ENCODE measurements around the gene CCDC88C.

Gene CCDC88C

DNA sequence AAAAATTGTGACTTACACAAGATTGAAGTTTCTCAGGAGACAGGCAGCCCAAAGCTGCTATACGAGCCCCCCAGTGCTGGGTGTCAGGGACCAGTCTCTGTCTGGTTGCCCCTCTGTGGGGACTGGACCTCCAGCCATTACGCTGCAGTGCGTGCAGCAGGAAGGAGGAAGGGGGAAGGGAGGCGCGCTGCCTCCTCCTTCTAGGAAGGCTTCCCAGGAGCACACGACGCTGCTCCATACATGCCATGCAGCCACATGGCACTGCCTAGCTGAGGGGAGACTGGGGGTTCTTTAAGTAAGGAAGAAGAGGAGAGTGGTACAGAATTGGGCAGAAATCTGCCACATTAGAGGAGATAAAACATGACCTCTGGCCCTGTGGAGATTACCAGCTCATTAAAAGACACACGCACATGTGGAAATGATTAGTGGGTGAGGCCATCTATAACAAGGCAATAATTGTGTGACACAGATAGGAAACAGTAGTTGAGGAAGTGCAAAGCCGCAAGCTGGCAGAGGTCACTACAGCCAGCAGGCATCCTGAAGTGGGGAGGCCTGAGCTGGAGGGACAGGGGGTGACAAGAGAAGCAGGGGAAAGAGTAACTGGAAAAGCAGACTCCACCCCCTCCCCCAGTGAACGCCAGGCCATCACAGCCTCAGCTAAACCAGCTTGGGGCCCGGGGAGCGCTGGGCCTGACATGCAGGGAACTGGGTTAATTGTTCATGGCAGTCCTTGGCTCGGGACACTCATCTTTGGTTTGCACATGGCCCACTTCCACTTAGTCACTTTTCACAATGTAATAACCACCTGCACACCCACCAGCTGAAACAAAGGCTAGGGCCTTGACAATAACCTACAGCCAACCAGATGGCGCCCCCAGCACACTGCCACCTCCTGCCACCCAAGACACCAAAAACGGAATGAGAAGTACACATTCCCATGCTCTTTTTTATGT, 39.6 kb downstream of the CCDC88C start:
- no peak for DNase-seq

DNA sequence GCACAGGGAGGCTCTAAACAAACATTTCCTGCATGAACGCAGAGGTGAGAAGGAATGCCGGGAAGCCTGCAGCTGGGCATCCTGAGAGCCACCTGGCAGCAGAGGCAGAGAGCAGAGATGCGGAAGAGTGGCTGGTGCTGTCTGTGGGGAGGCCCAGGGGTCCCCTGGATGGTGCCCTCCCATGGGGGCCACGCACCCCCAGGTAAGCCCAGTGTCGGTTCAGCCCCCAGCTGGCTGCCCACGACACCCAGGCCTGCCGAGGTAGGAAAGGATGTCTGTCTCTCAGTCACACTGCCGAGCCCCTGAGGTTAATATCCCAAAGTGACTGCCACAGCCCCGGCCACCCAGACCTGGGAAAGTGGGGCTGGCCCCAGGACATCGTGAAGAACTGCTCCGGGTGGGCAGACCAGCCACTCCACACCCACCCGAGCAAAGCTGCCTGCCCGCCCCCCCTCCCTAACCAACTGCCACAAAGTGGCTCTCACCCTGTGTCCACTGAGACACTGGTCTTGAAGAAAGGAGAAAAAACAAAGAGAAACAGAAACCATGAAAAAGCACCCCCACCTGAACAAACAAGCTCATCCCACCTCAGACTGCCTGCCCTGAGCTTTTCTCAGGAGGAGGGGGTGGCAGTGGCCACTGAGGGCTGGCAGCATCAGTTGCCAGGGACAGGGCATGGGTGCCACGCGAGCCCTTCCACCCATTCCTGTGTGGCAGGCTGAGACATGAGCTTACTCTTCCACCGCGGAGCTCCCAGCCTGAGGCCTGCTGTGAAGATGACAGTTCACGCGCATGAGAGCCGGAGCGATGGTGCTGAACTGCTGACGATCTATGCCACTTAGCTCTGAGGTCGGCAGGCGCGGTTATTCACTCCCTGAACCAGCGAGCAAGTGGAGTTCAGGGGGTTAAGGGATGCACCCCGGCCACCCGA, 40.8 kb downstream of the CCDC88C start:
- no peak for DNase-seq

DNA sequence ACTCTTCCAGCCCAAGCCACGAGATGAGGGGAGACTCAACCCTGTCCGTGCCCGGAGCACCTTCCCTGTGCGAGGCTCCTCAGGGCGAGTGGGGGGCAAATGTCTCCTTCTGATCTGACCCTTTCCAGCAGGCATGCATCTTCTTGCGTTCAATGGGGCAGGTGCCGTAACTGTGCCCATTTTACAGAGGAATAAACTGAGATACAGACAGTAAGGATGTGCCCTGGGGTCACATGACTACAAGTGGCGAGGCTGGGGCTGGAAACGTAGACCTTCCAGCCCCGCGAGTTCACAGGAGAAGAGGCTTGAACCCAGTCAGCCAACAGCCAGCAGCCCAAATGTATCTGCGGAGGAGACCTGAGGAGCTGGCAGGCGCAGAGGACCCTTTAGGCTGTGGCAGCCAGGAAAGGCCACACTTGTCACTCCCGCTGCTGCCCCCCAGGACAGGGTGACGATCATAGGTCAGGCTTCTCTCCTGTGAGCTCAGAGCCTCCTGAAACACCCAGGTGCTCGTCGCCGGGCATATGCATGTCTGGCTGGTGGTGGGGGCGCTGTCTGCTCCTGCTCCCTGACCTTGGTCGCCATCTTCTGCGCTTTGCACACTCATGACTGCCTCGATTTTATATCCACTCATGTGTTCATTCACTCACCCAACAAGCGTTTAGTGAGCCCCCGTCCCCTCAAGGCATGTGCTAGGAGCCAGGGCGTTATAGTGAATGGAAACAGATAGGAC, 41.7 kb downstream of the CCDC88C start:
- DNase-seq, result no peak

DNA sequence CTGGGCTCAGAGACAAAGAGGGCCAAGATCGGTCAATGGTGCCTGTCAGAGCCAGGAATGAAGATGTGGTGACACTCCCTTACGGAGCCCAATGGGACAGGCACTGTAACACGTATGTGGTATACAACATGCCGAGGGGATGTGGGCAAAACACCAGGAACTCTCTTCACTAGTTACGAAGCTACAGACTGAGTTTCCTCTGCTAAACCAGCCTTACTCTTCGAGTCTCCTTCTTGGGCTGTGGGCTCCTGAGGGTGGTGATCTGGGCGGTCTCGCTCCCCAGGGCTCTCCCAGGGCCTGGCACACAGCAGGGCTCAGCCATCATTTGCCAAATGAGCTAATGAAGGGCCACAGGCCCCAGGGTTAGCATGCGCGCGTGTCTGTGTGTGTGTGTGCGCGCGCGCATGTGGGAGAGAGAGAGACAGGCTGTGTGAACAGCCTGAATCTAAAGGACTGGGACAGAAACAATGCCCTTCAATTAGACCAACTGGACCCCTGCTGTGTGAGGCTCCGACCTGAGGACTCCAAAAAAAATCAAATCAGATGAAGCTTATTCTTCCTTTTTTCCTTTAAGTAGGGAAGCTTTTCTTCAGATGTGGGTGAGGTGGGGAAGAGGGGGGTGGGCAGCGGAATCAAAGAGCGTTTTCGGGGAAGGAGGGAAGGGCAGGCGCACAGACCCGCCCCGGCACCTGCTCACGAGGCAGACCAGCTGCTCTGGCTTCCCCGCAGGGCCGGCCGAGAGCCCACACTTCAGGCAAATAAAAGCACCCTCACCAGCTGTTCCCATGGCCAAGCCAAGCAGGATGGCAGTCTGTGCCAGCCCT, 42.5 kb downstream of the CCDC88C start:
- no peak for DNase-seq

DNA sequence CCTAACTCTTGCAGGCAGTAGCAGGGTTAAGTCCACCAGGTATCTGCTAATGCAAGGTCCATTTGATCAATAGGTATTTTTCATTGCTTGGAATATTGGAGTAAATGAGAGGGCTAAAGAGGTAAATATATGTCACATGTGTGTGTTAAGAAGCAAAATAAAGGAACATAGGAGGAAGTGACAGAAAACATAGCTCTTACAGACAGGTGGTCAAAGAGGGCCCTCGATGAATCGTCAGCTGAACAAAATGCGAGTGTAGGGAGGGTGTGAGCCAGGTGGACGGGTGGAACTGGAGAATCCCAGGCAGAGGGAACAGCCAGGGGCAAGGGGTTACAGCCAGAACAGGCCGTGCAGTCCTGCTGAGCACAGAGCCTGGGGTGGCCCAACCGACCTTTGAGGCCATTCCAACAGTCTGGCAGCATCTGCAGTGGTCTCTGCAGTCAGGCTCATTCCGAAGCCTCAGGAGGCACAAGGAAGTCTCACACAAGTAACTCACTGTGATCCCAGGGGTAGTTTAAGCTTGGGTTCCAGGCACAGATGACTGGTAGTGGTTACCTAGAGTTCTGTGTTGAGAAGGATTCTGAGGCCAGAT, 43.2 kb downstream of the CCDC88C start:
- DNase-seq, result no peak

DNA sequence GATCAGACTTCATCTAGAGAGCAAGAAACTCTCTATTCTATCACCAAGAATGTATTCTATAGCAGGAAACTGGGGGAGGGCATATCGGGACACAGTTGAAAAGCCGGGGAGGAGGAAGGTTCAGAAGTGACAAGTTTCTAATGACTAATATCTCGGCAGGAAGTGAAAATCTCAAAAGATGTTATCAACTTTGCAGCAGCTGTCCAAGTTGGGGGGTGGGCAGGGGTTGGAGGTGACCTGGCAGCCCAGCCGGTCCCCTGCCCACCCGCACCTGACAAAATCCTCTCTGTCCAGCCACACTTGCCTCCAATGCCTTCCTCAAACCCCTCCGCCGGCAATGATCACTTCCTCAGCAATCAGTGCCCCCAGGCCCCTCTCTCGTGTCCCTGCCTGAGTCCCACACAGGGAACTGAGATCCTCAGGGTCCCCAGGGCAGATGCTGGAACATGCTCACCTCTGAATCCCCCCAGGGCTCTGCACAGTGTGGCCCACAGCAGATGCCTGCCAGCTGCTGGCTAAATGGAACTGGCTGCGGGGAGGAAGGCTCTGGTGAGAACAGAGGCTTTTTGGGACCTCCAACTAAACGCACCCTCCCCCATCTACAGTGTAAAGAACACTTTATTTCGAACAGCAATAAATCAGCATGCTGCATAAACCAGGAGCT, 43.9 kb downstream of the CCDC88C start:
- DNase-seq, result no peak

DNA sequence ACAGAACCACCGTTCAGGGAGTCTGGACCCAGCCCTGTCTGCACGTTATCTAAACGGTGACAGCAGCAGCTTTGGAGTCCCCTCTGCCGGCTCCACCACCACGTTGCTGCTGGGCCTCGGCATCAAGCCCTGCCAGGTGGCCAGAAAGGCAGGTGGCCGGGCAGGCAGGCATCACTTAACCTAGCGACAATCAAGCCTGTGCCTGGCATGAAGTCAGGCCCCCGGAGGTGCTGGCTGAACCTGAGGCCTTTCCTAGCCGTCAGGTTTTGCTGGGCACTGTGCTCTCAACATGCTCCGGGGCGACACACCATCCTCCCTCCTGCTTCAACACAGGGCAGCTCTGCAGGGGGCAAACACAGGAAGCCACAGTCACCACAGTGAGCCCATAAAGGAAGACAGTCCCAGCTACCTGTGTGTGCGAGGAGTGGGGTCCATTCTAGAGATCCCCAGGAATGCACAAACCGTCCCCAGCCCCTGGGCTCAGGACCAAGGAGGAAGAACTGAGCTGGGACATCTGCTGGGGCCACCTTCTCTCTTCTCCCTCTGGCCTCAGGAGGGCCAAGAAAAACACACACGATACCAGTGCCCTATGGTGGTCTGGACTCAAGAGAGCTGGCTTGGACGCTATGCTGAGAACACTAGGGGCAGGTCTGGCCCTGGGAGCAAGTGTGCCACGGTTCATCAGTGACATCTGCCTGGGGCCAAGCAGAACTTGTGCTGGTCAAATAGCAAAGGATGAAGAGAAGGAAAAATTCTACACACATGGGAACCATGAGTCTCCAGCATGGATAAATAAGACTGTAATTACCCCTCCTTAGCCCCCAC, 44.7 kb downstream of the CCDC88C start:
- DNase-seq, result no peak

DNA sequence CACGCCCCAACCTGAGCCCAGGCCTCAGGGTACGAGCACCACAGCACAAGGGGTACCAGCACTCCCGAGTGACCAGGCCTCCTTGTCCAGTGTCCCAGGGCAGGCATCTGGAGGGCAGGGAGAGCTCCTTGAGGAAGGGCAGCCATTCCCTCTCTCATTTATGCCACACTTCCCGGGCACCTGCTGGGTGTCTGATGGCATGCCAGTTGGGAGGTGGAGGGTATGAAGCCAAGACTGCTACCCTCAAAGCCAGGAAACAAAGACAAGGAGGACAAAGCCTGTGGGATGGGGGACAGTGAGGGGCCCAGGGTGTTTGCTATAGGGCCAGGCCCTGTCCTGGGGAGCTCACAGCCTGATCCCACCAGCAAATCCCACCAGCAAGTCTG, 45.6 kb downstream of the CCDC88C start:
- DNase-seq, result no peak

DNA sequence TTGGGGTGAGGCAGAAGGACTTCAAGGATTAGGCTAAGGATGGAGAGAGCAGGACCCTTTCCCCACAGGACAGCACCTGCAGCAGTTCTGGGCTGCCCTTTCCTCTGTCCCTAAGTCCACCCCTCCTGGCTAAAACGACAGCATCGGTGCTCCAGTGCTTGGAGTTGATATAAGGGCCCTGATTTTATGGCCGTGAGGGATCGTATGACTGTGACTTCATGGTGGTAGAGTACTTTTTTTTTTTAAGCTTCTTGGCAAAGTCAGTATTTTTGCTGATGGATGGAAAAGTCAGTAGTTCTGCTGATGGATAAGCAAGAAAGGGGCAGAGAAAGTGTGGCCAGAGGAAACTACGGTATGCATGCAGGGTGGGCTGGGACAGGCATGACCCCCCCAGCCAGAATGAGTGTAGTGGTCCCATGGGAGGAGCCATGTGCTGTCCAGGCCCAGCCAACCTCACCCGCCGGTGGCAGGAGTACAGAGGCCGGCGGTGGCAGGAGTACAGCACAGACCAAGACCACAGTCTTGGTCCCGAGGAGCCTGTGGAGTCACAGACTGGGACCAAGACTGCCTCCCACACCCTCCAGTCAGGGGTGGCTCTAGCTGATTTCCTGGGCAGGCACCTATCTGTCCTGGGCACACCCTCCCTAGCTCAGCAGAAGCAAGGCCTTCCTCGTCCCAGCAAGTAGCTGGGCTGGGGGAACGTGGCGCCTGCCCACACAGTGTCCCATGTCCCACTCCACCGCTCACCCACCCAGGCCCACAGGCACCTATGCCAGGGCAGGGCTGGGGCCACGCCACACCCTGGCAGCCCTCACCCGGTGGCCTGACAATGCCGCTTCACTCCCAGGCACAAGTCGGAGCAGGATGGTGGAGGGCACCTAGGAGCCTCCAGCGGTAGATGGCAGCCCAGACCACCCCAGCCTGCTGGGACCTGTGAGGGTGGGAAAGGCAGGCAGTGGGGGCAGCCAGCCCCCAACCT, 46.3 kb downstream of the CCDC88C start:
- no peak for DNase-seq

DNA sequence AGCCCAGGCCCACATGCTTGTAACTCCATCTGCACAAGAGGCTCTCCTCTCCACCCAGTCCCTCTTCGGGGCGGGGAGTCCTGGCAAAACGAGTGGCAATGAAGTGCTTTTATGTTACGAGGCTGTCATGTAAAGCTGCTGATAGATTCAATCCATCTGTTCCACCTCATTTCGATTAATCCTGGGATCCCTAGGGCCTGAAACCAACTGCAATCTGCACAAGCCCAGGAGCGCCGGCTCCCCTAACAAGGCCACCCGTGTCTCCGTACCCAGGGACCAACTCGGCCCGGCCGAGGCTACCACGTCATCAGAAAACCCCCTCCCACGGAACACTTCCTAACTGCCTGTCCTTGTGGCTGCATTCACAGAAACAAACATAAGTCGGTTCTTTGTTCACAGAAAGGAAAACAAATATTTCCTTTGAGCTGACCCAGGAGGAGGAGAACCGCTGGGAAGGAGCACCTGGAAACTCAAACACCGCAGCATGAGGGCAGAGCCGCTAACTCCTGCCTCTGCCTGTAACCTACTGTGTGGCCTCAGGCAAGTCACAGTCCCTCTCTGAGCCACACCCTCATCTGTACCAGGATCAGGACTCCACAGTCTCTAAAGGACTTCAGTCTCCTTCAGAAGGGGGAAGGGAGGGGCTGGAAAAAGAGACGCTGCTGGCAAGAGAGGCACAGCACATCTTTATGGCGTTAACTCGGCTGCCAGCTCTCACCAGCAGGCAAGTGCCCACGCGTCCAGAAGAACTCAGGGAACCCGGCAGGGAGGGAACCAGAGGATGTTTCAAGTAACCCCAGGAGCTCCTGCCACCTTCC, 47.8 kb downstream of the CCDC88C start:
- no peak for DNase-seq

DNA sequence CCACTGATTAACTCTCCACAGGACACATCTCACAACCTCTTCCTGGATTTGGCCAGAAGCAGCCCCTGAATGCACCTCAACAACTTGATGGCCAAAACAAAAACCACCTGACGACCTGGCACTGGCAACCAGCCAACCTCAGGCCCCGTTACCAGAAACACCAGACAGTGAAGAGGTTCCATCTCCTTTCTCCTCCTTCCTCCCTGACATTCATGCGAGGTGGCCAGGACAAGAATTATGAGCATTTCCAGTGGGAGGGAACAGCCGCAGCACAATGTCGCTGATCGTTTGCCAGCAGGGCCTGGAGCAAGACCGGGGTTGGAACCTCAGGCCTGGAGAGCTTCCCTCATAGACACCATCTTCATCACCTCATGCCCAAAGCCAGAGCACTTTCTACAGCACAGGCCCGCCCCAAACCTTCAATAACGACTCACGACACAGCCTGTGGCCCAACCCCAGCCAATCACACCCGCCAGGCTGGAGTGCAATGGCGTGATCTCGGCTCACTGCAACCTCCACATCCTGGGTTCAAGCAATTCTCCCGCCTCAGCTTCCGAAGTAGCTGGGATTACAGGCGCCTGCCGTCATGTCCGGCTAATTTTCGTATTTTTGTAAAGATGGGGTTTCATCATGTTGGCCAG, 48.7 kb downstream of the CCDC88C start:
- DNase-seq, result no peak

DNA sequence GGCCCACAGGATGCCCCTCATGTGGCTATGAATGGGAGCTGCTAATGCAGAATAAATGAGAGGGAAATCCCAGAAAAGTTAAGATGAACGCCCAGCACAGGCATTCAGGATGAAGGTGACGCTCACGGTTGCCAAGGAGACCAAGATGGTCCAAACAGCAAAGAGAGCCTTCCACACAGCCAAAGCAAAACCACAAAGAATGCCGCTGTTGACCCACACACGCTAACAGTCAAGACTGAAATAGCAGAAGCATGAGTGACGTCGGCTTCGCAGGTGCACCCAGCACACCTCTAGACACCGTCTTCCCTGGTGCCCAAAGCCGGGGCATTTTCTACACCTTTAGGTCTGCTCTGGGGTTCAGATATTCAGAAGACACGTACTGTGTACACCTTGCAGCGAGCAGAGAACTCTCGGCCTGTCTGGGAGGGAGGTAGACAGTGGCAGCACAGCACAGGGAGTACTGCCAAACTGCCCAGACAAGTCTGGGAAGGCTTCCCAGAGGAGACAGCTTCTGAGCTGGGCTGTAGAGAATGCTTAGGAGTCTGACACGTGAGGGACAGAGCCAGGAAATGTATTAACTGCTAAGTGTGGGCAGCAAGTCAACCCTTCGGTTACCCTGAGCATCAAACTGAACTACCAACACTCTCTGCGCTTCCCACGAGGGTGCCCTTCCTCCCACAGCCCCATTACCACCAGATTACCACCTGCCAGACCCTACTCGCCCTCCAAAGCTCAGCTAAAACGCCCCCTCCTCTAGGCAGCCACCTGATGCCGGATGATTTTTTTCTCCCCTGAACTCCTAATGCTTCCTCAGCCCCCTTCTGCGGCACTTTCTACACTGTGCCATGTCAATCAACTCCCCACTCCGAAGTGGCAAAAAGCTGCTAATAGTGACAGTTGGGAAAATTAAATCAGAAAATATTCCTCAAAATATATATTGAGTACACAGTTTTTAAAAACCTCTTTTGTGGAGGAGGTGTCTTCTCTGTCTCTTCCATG, 50.1 kb downstream of the CCDC88C start:
- DNase-seq, result no peak

DNA sequence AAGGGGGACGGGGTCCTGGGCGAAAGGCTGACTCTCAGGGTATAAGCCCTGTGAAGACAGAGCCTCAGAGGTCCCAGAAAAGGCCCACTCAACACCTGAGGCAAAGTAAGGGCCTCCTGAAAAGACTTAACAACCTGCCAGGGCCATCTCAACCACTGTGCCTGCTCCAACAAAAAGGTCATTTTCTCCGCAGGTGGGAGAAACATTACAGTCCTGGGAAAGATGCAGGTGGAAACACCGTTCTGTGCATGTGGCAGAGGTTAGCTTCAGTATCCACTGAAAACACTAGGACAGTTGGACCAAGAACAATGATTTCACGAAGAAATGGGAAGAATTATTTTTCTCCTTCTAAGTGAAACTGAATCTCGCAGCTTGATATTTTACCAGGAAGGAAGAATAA, 50.9 kb downstream of the CCDC88C start:
- DNase-seq, result no peak

DNA sequence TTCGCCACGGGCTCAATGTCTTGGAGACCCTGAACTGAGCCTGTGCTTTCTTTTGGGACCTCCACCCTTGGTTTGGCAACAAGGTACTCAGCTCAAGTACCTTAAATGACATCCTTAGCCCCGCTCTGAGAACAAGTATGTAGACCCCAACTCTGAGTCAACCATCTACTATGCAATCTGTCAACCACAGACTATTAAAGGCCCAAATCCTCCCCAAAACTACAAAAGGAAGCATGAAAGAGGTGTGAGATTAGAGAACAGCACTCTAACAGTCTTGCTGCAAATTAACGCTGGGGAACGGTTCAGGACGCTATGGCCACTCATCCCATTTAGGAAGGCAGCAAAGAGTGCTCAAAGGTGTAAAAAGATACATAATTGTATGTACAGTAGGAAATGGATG, 52.1 kb downstream of the CCDC88C start:
- DNase-seq, result no peak

DNA sequence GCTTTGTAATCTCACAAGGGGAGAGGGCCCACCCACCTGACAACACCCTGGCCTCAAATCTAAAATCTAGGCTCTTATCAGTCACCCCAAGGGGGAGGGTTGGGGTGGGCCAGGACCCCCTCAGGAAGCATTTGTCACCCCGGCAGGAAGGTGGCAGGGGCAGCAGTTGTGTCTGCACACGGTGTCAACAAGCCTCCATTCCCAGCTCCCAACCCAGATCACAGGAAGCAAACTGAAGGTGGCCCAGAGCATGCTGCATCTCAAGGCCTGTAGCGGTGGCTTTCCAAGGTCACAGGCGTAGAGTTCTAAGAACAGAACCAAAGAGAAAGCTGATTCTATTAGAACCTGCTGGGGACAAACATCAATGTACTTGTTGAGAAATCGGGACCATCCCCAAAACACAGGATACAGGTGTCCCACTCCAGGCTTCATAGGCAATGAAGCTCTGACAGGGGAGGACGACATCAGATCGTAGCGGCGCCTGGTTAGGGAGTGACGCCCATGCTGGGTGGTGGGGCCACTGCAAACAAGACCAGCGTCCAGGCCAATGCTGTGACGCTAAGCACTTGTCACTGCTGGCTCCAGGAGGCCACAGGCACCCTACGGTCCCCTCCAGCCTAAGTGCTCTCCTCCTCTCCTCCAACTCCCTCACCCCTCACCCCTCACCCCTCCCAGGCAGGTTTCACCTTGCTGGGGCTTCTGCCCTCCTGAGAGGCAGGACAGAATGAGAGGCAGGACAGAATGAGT, 52.9 kb downstream of the CCDC88C start:
- no peak for DNase-seq
